Glomerular visceral epithelial cell (primary cell): ENCODE results near the gene NUDT8.
"Not testable (repeated sequence)": the region's sequence is repeated elsewhere in the genome, so short reads cannot be mapped to it uniquely, and the experiment has no call there.

Source experiments
- DNase-seq: peaks from one replicate; pipeline ENCODE4 v3.0.0-alpha.2; 2016; ENCODE audit errors: extremely low spot score

Gene NUDT8

DNA sequence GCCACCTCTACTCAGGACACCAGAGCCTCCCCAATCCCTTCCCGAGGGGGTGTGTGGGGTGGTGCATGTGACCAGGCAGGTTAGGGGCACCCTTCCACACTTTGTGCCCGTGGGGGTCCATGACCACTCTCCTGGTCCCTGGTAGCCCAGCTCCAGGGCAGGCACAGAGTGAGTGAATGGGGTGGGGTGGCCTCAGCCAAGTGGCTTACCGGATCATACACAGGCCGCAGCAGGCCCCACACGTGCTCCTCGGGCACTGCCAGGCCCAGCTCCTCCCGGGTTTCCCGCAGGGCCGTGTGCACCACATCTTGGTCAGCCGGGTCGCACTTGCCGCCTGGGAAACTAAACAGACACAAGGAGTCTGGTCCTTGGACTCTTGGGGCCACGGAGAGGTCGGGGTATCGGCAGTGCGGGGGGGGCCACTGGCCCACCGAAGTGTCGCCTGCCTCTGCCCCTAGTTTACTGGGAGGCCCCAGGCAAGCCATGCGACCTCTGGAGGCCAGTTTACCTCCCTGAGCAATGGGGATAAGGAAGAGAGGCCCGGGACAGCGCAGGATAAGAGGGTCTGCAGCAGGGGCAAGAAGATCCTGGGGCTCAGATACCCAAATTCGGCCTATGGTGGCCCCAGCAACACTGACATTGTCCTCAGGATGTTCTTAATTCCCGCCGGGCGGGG is 889 bp downstream of the NUDT8 start:
- DNase-seq, result no peak

- no peak for DNase-seq
Measured at GRCh38 chr11:67627812-67628624, 1.7 kb downstream of the NUDT8 start.

DNA sequence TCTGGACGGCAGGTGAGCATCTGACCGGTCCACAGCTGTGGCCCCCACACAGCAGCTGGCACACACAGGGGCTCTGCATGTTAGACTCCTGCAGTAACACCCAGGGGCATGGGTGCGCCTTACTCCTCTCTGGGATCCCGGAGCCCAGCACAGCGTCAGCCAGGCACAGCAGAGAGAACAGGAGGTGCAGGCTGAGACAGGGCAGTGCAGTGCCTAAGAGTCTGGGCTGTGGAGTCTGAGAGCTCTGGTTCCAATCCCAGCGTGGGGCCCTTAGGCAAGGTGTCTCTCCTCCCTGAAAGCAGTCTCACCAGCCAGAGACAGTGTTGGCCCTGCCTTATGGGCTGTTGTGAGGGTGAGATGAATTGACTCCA is 2.3 kb downstream of the NUDT8 start:
- DNase-seq, result no peak

GRCh38 chr11:67626970-67627369 is 2.8 kb downstream of the NUDT8 start:
- no peak for DNase-seq

- DNase-seq, result not testable (repeated sequence)
Measured at GRCh38 chr11:67626131-67626833, 3.5 kb downstream of the NUDT8 start.

DNA sequence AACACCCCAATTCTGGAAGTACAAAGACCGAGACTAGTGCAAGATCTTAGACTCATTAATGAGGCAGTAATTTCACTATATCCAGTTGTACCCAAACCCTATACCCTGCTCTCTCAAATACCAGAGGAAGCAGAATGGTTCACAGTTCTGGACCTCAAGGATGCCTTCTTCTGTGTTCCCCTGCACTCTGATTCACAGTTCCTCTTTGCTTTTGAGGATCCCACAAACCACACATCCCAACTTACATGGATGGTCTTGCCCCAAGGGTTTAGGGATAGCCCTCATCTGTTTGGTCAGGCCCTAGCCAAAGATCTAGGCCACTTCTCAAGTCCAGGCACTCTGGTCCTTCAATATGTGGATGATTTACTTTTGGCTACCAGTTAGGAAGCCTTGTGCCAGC is 5.9 kb downstream of the NUDT8 start:
- not testable (repeated sequence) for DNase-seq

- not testable (repeated sequence) for DNase-seq
Measured at GRCh38 chr11:67622905-67623304, 6.8 kb downstream of the NUDT8 start.

DNA sequence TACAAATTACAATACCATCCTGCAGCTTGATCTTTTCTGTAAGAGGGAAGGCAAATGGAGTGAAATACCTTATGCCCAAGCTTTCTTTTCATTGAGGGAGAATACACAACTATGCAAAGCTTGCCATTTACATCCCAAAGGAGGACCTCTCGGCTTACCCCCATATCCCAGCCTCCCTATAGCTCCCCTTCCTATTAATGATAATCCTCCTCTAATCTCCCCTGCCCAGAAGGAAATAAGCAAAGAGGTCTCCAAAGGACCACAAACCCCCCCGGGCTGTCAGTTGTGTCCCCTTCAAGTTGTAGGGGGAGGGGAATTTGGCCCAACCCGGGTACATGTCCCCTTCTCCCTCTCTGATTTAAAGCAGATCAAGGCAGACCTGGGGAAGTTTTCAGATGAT is 7.8 kb downstream of the NUDT8 start:
- DNase-seq, result not testable (repeated sequence)

DNA sequence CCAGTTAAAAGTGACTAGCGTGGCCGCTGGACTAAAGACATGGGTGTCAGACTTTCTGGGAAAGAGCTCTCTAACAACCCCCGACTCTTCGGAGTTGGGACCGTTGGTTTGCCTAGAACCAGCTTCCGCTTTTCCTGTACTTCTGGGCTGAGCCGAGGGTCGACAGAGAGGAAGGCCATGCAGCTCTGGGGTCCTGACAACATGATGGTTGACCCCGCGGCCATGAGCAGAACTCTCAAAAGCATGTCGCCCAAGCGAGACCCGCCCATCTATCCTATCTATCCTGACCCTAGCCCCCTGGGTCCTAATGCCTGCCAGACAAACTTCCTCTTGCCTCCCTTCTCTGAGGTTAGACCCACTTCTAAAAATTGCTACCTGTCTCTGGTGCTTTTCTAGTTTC is 9.1 kb downstream of the NUDT8 start:
- DNase-seq, result not testable (repeated sequence)

DNA sequence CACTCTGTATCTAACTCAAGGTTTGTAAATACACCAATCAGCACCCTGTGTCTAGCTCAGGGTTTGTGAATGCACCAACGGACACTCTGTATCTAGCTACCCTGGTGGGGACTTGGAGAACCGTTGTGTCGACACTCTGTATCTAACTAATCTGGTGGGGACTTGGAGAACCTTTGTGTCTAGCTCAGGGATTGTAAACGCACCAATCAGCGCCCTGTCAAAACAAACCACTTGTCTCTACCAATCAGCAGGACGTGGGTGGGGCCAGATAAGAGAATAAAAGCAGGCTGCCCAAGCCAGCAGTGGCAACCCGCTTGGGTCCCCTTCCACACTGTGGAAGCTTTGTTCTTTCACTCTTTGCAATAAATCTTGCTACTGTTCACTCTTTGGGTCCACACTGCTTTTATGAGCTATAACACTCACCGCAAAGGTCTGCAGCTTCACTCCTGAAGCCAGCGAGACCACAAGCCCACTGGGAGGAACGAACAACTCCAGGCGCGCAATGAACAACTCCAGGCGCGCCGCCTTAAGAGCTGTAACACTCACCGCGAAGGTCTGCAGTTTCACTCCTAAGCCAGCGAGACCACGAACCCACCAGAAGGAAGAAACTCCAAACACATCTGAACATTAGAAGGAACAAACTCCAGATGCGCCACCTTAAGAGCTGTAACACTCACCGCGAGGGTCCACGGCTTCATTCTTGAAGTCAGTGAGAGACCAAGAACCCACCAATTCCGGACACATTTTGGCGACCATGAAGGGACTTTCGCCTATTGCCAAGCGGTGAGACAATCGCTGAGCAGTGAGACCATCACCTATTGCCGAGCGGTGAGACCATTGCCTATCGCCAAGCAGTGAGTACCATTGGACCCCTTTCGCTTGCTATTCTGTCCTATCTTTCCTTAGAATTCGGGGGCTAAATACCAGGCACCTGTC is 9.8 kb downstream of the NUDT8 start:
- not testable (repeated sequence) for DNase-seq

DNA sequence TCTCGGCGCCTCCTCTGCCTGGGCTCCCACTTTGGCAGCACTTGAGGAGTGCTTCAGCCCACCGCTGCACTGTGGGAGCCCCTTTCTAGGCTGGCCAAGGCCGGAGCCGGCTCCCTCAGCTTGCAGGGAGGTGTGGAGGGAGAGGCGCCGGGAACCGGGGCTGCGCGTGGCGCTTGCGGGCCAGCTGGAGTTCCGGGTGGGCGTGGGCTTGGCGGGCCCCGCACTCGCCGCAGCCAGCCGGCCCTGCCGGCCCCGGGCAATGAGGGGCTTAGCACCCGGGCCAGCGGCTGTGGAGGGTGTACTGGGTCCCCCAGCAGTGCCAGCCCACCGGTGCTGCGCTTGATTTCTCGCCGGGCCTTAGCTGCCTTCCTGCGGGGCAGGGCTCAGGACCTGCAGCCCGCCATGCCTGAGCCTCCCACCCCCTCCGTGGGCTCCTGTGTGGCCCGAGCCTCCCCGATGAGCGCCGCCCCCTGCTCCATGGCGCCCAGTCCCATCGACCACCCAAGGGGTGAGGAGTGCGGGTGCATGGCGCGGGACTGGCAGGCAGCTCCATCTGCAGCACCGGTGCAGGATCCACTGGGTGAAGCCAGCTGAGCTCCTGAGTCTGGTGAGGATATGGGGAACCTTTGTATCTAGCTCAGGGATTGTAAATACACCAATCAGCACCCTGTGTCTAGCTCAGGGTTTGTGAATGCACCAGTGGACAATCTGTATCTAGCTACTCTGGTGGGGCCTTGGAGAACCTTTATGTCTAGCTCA is 10.7 kb downstream of the NUDT8 start:
- DNase-seq, result not testable (repeated sequence)

- no peak for DNase-seq
Measured at GRCh38 chr11:67617243-67617953, 12.3 kb downstream of the NUDT8 start.

DNA sequence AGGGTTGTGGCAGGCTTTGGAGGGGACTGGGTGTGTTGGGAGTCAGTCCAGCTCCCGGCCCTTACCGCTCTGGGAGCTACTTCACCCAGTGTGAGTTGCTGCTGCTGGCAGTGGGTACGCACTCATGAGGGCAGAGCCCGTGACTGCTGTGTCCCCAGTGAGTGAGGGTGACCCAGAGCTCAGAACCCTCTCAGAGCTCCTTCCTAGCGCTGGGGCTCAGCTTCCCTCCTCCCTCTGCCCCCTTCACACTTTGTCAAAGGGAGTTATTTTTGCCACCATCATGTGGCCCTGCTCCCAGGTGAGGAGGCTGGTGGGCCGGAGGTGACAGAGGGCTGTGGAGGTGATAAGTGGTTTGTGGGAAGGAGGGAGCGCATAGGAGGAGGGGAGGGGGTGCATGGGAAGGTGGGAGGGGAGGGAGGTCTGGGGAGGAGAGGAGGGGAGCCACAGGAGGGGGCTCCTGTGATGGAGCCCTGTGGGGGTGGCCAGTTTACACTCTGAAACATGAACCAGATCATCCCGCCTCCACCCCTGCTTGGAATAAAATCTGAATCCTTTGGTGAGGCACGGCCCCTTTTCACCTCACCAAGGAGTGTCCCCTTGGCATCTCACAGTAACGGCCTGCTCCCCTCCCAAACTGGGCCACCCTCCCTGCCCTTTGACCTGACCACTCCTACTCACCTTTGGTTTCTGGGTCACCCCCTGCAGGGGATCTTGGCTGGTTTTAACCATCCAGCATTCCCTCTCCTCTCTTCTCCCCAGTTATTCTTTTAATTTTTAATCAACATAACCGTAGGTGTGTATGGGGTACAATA is 13.1 kb downstream of the NUDT8 start:
- DNase-seq, result no peak

- no peak for DNase-seq
Measured at GRCh38 chr11:67615728-67616430, 13.9 kb downstream of the NUDT8 start.

GRCh38 chr11:67614730-67615714 is 14.7 kb downstream of the NUDT8 start:
- peak; percentile 45 for DNase-seq

DNA sequence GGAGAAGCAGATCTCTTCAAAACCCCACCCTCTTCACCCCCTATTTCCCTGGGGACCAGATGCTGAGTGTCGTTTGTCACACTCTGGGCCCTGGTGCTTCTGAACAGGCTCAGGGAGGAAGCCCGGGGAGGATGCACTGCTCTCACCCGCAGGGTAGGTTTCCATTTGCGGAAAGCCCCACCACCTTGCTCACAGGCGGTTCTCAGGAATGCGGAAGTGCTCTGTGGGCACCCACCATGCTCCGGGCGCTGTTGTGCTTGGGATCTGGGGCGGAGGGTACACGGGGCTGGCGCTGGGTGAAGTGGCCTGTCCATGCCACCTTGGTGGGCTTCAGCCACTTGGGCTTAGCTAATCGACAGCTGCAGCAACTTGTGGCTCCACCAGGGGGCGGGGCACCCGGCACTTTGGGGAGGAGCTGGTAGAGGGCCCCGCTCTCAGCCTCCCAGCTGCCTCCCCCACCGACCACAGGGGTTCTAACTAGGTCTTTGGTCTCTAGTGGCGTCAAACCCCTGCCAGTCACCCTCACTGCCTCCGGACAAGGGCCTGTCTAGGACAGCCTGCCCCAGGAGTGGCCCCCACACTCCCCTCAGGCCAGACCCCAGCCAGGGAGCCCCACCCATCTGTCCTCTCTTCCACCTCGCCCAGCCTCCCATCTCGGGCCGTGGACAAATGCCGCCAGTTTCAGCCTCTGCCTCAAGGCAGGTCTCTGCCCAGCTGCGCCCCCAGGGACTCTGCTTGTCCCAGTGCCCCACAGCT is 15.6 kb downstream of the NUDT8 start:
- DNase-seq, result peak; percentile 41
